ENCODE data around the gene KCNA2. TPM values are rescaled to one million over a fixed set of nuclear protein-coding genes. Genes with fewer than 3 reads are reported as not detected.
A peak's percentile ranks its signal among the peaks of the same experiment; 100 is the strongest.

Gene KCNA2
- total and polyA plus RNA-seq, 2 of the 4 experiments (the other 2 are of a cell fraction): not detected

DNA sequence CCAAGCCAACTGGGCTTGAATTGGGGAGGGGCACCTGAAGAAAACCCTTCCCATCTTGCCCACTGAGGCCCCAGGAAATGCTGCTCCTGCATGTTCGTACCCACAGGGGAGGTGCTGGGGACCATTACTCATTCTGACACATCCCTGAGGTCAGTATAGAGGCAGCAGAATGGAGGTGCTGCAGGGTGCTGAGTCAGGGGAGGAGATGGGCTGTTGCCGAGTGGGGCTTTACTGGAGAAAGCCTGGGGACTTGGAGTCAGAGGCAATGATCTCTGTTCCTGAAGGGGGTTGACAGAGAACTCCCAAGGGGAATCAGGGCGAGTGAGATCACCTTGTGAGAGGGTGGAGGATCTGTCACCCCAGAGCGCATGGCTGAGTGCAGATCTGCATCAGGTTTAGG, 47.0 kb downstream of the KCNA2 start:
- POLR2A ChIA-PET (ENCODE audit: unreplicated experiment): no interaction called here
- H3K4me3 ChIP-seq (ENCODE audit: insufficient read depth, low read depth, low read length): no peak overlapping the region
- H3K4ac ChIP-seq (ENCODE audit: low read depth, low read length): no peak overlapping the region
- no TSS peak for BruUV-seq (replicated peaks)
- in situ Hi-C loops (cut with MboI; ENCODE audit: low sequenced_read_pairs): no loop called here
- ATAC-seq (ENCODE audit: low read depth) (no peak), DNase-seq (peak; percentile 1)
- no peak overlapping the region for H2BK5ac ChIP-seq (ENCODE audit: low read depth, low read length, poor library complexity, severe bottlenecking)
- no peak overlapping the region for H3K4me2 ChIP-seq (ENCODE audit: low read depth, low read length)
- no peak overlapping the region for H2AFZ ChIP-seq (replicated peaks; ENCODE audit: low read length, poor library complexity)
- H4K8ac ChIP-seq (ENCODE audit: low read depth in 2 of 2, low read length in 2 of 2): no peak overlapping the region
- no peaks in the 10 kb centered on the region for H3K9me3 ChIP-seq (ENCODE audit: control insufficient read depth, insufficient read depth, low read length)
- no peak overlapping the region for H4K5ac ChIP-seq (ENCODE audit: low read depth, low read length)
- no peak overlapping the region for H2BK20ac ChIP-seq (ENCODE audit: low read depth, low read length)
- no peaks in the 10 kb centered on the region for H3K79me1 ChIP-seq (ENCODE audit: low read depth in 1 of 2, low read length in 2 of 2)
- dilution Hi-C loops (cut with HindIII; ENCODE audit: low sequenced_read_pairs, unreplicated experiment): no loop called here
- TF ChIP-seq RAD21 (IDR thresholded peaks at IDR 0.05; ENCODE audit: low read length) (no peak), NFE2L2 (IDR thresholded peaks at IDR 0.05; ENCODE audit: low read depth, low read length) (no peak), FOS (IDR thresholded peaks at IDR 0.05; ENCODE audit: low read depth, low read length) (no peak), RCOR1 (IDR thresholded peaks at IDR 0.05; ENCODE audit: insufficient replicate concordance, low read length) (no peak), RFX5 (IDR thresholded peaks at IDR 0.05; ENCODE audit: low read depth, low read length) (no peak), MAZ (IDR thresholded peaks at IDR 0.05; ENCODE audit: borderline replicate concordance, low read depth, low read length) (no peak), POLR2A (IDR thresholded peaks at IDR 0.05; ENCODE audit: low read depth, low read length) (no peak), CEBPB (IDR thresholded peaks at IDR 0.05; ENCODE audit: low read depth, low read length) (no peak), SMC3 (IDR thresholded peaks at IDR 0.05; ENCODE audit: low read depth, low read length) (no peak), CHD1 (IDR thresholded peaks at IDR 0.05; ENCODE audit: low read depth, low read length) (no peak), MXI1 (IDR thresholded peaks at IDR 0.05; ENCODE audit: borderline replicate concordance, low read depth, low read length) (no peak), MAFK (IDR thresholded peaks at IDR 0.05; ENCODE audit: low read depth, low read length) (no peak), BHLHE40 (IDR thresholded peaks at IDR 0.05; ENCODE audit: low read depth, low read length) (no peak)
- TF ChIP-seq, protein P1, sequence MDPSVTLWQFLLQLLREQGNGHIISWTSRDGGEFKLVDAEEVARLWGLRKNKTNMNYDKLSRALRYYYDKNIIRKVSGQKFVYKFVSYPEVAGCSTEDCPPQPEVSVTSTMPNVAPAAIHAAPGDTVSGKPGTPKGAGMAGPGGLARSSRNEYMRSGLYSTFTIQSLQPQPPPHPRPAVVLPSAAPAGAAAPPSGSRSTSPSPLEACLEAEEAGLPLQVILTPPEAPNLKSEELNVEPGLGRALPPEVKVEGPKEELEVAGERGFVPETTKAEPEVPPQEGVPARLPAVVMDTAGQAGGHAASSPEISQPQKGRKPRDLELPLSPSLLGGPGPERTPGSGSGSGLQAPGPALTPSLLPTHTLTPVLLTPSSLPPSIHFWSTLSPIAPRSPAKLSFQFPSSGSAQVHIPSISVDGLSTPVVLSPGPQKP (IDR thresholded peaks at IDR 0.05; ENCODE audit: borderline replicate concordance, low read depth, low read length): no peak
- TF ChIP-seq, protein P2, sequence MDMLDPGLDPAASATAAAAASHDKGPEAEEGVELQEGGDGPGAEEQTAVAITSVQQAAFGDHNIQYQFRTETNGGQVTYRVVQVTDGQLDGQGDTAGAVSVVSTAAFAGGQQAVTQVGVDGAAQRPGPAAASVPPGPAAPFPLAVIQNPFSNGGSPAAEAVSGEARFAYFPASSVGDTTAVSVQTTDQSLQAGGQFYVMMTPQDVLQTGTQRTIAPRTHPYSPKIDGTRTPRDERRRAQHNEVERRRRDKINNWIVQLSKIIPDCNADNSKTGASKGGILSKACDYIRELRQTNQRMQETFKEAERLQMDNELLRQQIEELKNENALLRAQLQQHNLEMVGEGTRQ (IDR thresholded peaks at IDR 0.05; ENCODE audit: low read depth, low read length): no peak
- TF ChIP-seq, protein P3, sequence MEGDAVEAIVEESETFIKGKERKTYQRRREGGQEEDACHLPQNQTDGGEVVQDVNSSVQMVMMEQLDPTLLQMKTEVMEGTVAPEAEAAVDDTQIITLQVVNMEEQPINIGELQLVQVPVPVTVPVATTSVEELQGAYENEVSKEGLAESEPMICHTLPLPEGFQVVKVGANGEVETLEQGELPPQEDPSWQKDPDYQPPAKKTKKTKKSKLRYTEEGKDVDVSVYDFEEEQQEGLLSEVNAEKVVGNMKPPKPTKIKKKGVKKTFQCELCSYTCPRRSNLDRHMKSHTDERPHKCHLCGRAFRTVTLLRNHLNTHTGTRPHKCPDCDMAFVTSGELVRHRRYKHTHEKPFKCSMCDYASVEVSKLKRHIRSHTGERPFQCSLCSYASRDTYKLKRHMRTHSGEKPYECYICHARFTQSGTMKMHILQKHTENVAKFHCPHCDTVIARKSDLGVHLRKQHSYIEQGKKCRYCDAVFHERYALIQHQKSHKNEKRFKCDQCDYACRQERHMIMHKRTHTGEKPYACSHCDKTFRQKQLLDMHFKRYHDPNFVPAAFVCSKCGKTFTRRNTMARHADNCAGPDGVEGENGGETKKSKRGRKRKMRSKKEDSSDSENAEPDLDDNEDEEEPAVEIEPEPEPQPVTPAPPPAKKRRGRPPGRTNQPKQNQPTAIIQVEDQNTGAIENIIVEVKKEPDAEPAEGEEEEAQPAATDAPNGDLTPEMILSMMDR (conservative IDR thresholded peaks at IDR 0.05; ENCODE audit: low read depth, low read length): no peak
- no peak overlapping the region for H3K9ac ChIP-seq (ENCODE audit: low read depth, low read length)
- H2AK5ac ChIP-seq (ENCODE audit: low read depth, low read length): no peak overlapping the region
- no peak overlapping the region for H3K27ac ChIP-seq (ENCODE audit: insufficient read depth, low read length)
- no peaks in the 10 kb centered on the region for H3K36me3 ChIP-seq (ENCODE audit: control insufficient read depth, insufficient read depth, low read length)
- H3K18ac ChIP-seq (ENCODE audit: low read depth, low read length): no peak overlapping the region
- H3K23ac ChIP-seq (ENCODE audit: low read depth, low read length): no peak overlapping the region
- no peak overlapping the region for H3K14ac ChIP-seq (replicated peaks; ENCODE audit: low read depth, low read length)
- 0% methylated on average over 2 of the region's 4 CpGs; no CpG with 5 or more reads in 1 of the 2 experiments for WGBS, 2 experiments (ENCODE audit: extremely low coverage in 2 of 2, insufficient read length in 1 of 2)
- H3K9me1 ChIP-seq (ENCODE audit: insufficient read depth, low read length): no peaks in the 10 kb centered on the region
- no peak overlapping the region for H4K91ac ChIP-seq (ENCODE audit: insufficient read depth, low read depth, low read length)
- no peaks in the 10 kb centered on the region for H4K20me1 ChIP-seq (ENCODE audit: insufficient read depth, low read length)
- no peak overlapping the region for H2BK15ac ChIP-seq (ENCODE audit: low read depth, low read length)
- no peak overlapping the region for H3K56ac ChIP-seq (ENCODE audit: extremely low read depth, insufficient read depth, low read length)
- intact Hi-C loops (cut with micrococcal nuclease): no loop called here
- peaks cover 33% of the 10 kb centered on the region for H3K27me3 ChIP-seq (ENCODE audit: control insufficient read depth, insufficient read depth, low read length)
- H2BK120ac ChIP-seq (ENCODE audit: low read depth, low read length): no peak overlapping the region
- H3K4me1 ChIP-seq (ENCODE audit: control insufficient read depth, insufficient read depth, low read length): no peaks in the 10 kb centered on the region
- CTCF ChIA-PET: no interaction called here
- H2AK9ac ChIP-seq (replicated peaks; ENCODE audit: low read depth, low read length, poor library complexity): no peak overlapping the region

Measured in IMR-90 (cell line).